Smooth muscle cell (in vitro differentiated cells): Measurements from ENCODE around the gene SHISAL2A. TPM values are rescaled to one million over a fixed set of nuclear protein-coding genes. Genes with fewer than 3 reads are reported as not detected.

Experiments used
- DNase-seq: peaks from one replicate; lab custom pipeline; 2025; ENCODE audit not compliant: unreplicated experiment; lab: John Stamatoyannopoulos, UW
- H2AFZ ChIP-seq: fragments of 200-600 bp; sonication (generic); 2 replicates; pipeline ENCODE4 v1.6.0; 2016; ENCODE audit warnings: antibody characterized with exemption, low read depth, mild to moderate bottlenecking
- H3F3A ChIP-seq: fragments of 200-600 bp; sonication (generic); 2 replicates; pipeline ENCODE4 v1.6.0; 2017; ENCODE audit warnings: antibody characterized with exemption, low read depth
- H3K27ac ChIP-seq: fragments of 200-600 bp; sonication (generic); 2 replicates; pipeline ENCODE4 v1.5.1; 2016; ENCODE audit warnings: low read depth, mild to moderate bottlenecking
- H3K27me3 ChIP-seq: fragments of 200-600 bp; sonication (generic); 2 replicates; pipeline ENCODE4 v1.6.1; 2016; ENCODE audit warnings: low read depth, mild to moderate bottlenecking
- H3K36me3 ChIP-seq: fragments of 200-600 bp; sonication (generic); 2 replicates; pipeline ENCODE4 v1.5.1; 2016; ENCODE audit warnings: low read depth
- H3K4me1 ChIP-seq: fragments of 200-600 bp; sonication (generic); 2 replicates; pipeline ENCODE4 v1.5.1; 2016; ENCODE audit warnings: low read depth
- H3K4me2 ChIP-seq: fragments of 200-600 bp; sonication (generic); 2 replicates; pipeline ENCODE4 v1.6.0; 2016; ENCODE audit warnings: mild to moderate bottlenecking
- H3K4me3 ChIP-seq: fragments of 200-600 bp; sonication (generic); 2 replicates; pipeline ENCODE4 v1.5.1; 2016; ENCODE audit warnings: mild to moderate bottlenecking
- H3K79me2 ChIP-seq: fragments of 200-600 bp; sonication (generic); 2 replicates; pipeline ENCODE4 v1.6.0; 2016; ENCODE audit warnings: low read depth, mild to moderate bottlenecking
- H3K9ac ChIP-seq: fragments of 200-600 bp; sonication (generic); 2 replicates; pipeline ENCODE4 v1.6.0; 2016; ENCODE audit warnings: low read depth
- H3K9me3 ChIP-seq: fragments of 200-600 bp; sonication (generic); replicated peaks from 2 replicates; pipeline ENCODE4 v1.5.1; 2016; ENCODE audit warnings: low read depth
- H4K20me1 ChIP-seq: fragments of 200-600 bp; sonication (generic); 2 replicates; pipeline ENCODE4 v1.6.0; 2016; ENCODE audit warnings: low read depth
- CTCF ChIP-seq: fragments of 200-600 bp; sonication (generic); IDR thresholded peaks from 2 replicates; pipeline ENCODE4 v1.5.1; 2017; ENCODE audit warnings: borderline replicate concordance, mild to moderate bottlenecking, antibody characterized with exemption; ENCODE audit not compliant: insufficient read depth, poor library complexity, severe bottlenecking
- whole genome bisulfite sequencing: methylation state at CpG from one replicate; pipeline ENCODE4 v1.1.7; 2016; ENCODE audit warnings: low lambda C conversion rate; 5-methylcytosine and 5-hydroxymethylcytosine counted together
- polyA plus RNA-seq: library from polyadenylated mRNA; unstranded; fragments of >200 nt; fragmentation: Nextera tagmentation; extraction: Ambion mirVana; gene quantifications from 2 replicates; pipeline ENCODE4 v1.2.1, GENCODE V29; 2016
- total RNA-seq: library from RNA; depleted of rRNA; stranded (reverse); fragments of >200 nt; gene quantifications from 2 replicates; pipeline ENCODE4 v1.2.3, GENCODE V29; 2014

Gene SHISAL2A
- total and polyA plus RNA-seq, 2 experiments from 2014 or later: 0.66 to 2.3 TPM

- Histone ChIP-seq H3F3A (peaks cover 11% of the 10 kb centered on the region), H3K9me3 (no peaks in the 10 kb centered on the region), H3K9ac (no peak overlapping the region), H3K27ac (no peak overlapping the region), H3K27me3 (no peaks in the 10 kb centered on the region), H4K20me1 (no peaks in the 10 kb centered on the region), H2AFZ (no peak overlapping the region), H3K4me2 (no peak overlapping the region), H3K79me2 (no peaks in the 10 kb centered on the region), H3K36me3 (no peaks in the 10 kb centered on the region), H3K4me3 (no peak overlapping the region), H3K4me1 (peaks cover 7% of the 10 kb centered on the region)
- no peak for TF ChIP-seq CTCF
- WGBS: 66% methylated on average over 6 of the region's 6 CpGs
- DNase-seq: no peak
Observed at GRCh38 chr1:52677076-52677806, 44.3 kb downstream of the SHISAL2A start.

DNA sequence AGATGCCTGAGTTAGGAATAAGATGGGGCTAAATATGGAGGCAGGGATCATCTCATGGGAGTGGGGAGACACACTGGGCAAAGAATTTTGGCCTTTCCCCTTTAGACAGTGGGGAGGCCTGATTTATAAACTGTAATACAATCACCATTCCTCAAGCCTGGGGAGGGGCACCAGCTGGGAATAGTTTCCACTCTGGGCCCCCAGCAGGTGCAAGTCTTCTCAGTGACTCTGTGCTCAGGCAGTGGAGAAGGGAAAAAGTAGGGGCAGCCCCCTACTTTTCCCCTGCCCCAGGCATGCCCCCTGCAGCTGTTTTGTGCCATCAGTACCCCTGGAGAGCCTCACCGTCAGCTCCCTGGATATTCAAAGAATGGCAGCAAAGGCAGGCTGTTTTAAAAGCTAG lies 46.1 kb downstream of the SHISAL2A start:
- H4K20me1 ChIP-seq: no peaks in the 10 kb centered on the region
- no peak for TF ChIP-seq CTCF
- H3K27ac ChIP-seq: no peak overlapping the region
- no peak overlapping the region for H3K4me2 ChIP-seq
- H3F3A ChIP-seq: peaks cover 11% of the 10 kb centered on the region
- H3K79me2 ChIP-seq: no peaks in the 10 kb centered on the region
- H3K9me3 ChIP-seq: no peaks in the 10 kb centered on the region
- H3K9ac ChIP-seq: no peak overlapping the region
- H2AFZ ChIP-seq: no peak overlapping the region
- no peak overlapping the region for H3K4me3 ChIP-seq
- H3K36me3 ChIP-seq: no peaks in the 10 kb centered on the region
- peaks cover 7% of the 10 kb centered on the region for H3K4me1 ChIP-seq
- no peaks in the 10 kb centered on the region for H3K27me3 ChIP-seq
- WGBS: 100% methylated on average over 1 of the region's 1 CpG
- DNase-seq: no peak

DNA sequence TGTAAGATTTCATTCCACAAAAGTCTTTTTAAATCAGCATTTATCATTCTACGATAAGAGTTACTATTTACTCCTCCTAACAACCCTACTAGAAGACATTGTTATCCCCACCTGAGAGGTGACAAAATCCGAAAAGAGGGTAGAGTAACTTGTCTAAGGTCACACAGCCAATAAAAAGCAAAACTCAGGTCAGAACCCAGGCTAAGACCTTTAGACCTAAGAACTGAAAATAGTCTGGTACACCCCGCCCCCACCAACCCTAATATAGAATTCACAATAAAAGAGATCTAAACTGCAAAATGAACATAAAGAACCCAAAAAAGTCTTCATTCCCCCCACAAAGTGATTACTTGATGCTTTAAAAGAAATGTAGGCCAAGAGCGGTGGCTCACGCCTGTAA lies 46.5 kb downstream of the SHISAL2A start:
- peaks cover 6% of the 10 kb centered on the region for H3F3A ChIP-seq
- H2AFZ ChIP-seq: no peak overlapping the region
- TF ChIP-seq CTCF: no peak
- no peak overlapping the region for H3K4me2 ChIP-seq
- no peak for DNase-seq
- 95% methylated on average over 5 of the region's 5 CpGs for WGBS
- H3K36me3 ChIP-seq: no peaks in the 10 kb centered on the region
- no peaks in the 10 kb centered on the region for H4K20me1 ChIP-seq
- peaks cover 7% of the 10 kb centered on the region for H3K4me1 ChIP-seq
- no peak overlapping the region for H3K9ac ChIP-seq
- no peak overlapping the region for H3K27ac ChIP-seq
- H3K9me3 ChIP-seq: no peaks in the 10 kb centered on the region
- H3K27me3 ChIP-seq: no peaks in the 10 kb centered on the region
- no peaks in the 10 kb centered on the region for H3K79me2 ChIP-seq
- no peak overlapping the region for H3K4me3 ChIP-seq

DNA sequence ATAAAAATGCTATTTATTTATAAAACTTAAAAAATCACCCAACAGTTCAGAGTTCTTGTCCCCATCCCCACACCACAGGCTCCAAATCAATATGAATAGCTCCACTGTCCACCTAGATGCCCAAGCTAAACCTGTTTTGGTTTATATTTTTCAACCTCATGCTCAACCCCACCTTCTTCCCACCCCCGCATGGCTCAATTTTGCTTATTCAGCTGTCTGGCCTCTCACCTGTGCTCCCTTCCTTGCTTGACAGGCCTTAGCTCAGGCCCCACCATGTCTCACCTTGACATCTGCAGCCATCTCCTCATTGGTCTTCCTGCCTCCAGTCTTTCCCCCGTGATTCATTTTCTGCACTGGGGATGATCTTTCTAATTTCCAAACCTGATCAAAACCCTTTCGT lies 47.4 kb downstream of the SHISAL2A start:
- no peak overlapping the region for H3K4me2 ChIP-seq
- no peaks in the 10 kb centered on the region for H3K27me3 ChIP-seq
- WGBS: 95% methylated on average over 3 of the region's 3 CpGs
- peaks cover 7% of the 10 kb centered on the region for H3K4me1 ChIP-seq
- H3K4me3 ChIP-seq: no peak overlapping the region
- H3K9me3 ChIP-seq: no peaks in the 10 kb centered on the region
- no peak overlapping the region for H2AFZ ChIP-seq
- H4K20me1 ChIP-seq: no peaks in the 10 kb centered on the region
- DNase-seq: no peak
- H3K79me2 ChIP-seq: no peaks in the 10 kb centered on the region
- H3K27ac ChIP-seq: no peak overlapping the region
- no peaks in the 10 kb centered on the region for H3K36me3 ChIP-seq
- H3K9ac ChIP-seq: no peak overlapping the region
- H3F3A ChIP-seq: peaks cover 4% of the 10 kb centered on the region
- no peak for TF ChIP-seq CTCF
